Esophagus muscularis mucosa (tissue), 4 donors: ENCODE results near the gene RFX5. TPM values are rescaled to one million over a fixed set of nuclear protein-coding genes. Genes with fewer than 3 reads are reported as not detected.

Experiments
- DNase-seq: peaks from one replicate; pipeline ENCODE4 v3.0.0-alpha.2; 2017; ENCODE audit errors: extremely low spot score
- H3K27ac ChIP-seq, 4 donors: fragments of 200-600 bp; sonication (generic); replicated peaks in 1 of 4; 1 replicate in 3 of 4; 2 replicates in 1 of 4; pipeline ENCODE4 v1.5.1; 2016 to 2019; ENCODE audit warnings: mild to moderate bottlenecking in 1 of 4
- H3K27me3 ChIP-seq, 4 donors: fragments of 200-600 bp; sonication (generic); one replicate each; pipeline versions ENCODE4 v1.5.1 to v1.6.0; 2016 to 2019
- H3K36me3 ChIP-seq, 4 donors: fragments of 200-600 bp; sonication (generic); one replicate each; pipeline ENCODE4 v1.5.1; 2016 to 2019
- H3K4me1 ChIP-seq, 4 donors: fragments of 200-600 bp; sonication (generic); one replicate each; pipeline ENCODE4 v1.5.1; 2016 to 2019
- H3K4me3 ChIP-seq, 4 donors: fragments of 200-600 bp; sonication (generic); 1 replicate in 2 of 4; 2 replicates in 2 of 4; pipeline ENCODE4 v1.5.1; 2016 to 2019; ENCODE audit warnings: mild to moderate bottlenecking in 4 of 4, moderate library complexity in 1 of 4
- H3K9me3 ChIP-seq, 4 donors: fragments of 200-600 bp; sonication (generic); 1 replicate in 3 of 4; 2 replicates in 1 of 4; pipeline ENCODE4 v1.5.1; 2016 to 2019
- CTCF ChIP-seq, 3 experiments: fragments of 200-600 bp in 2 of 3; fragments of 450-650 bp in 1 of 3; sonication (generic) in 2 of 3; IDR thresholded peaks; one replicate each; pipeline ENCODE4 v1.5.1; 2017 to 2019; ENCODE audit warnings: antibody characterized with exemption in 3 of 3, mild to moderate bottlenecking in 2 of 3, moderate library complexity in 1 of 3
- EP300 ChIP-seq: sonication (generic); formaldehyde crosslinking; IDR thresholded peaks from one replicate; pipeline ENCODE4 v1.6.1; 2017; ENCODE audit warnings: antibody characterized with exemption
- POLR2A ChIP-seq: fragments of 450-650 bp; IDR thresholded peaks from one replicate; pipeline ENCODE4 v1.6.1; 2017; ENCODE audit warnings: antibody characterized with exemption, moderate library complexity, mild to moderate bottlenecking, low read depth
- POLR2AphosphoS5 ChIP-seq, 2 donors: sonication (generic); formaldehyde crosslinking; IDR thresholded peaks; one replicate each; pipeline ENCODE4 v1.6.1; 2017; ENCODE audit warnings: antibody characterized with exemption in 2 of 2
- WGBS: methylation state at CpG from one replicate; pipeline ENCODE4 v1.1.5; 2018; 5-methylcytosine and 5-hydroxymethylcytosine counted together
- intact Hi-C: fragments of 100-400 bp; cut with DNase I; formaldehyde crosslinking; loops from one replicate; pipeline ENCODE4 v1.15.1; 2023
- total RNA-seq, 4 donors: library from RNA; depleted of rRNA; stranded (reverse); fragments of >200 nt; gene quantifications; one replicate each; pipeline versions ENCODE4 v1.1.0 to v1.2.1, GENCODE V29; 2016

The RFX5 gene
- total RNA-seq, 4 donors from 2014 or later = 40.3 to 50.3 (median 45.0) TPM

GRCh38 chr1:151371370-151372057 lies 24.5 kb upstream of the RFX5 start:
- DNase-seq = no peak
- Histone ChIP-seq H3K4me1 (peaks cover 52 to 61% (median 59%) of the 10 kb centered on the region in 4 donors), H3K27me3 (no peaks in the 10 kb centered on the region), H3K27ac (peak overlapping the region; percentile 77 to 84 (median 80)), H3K9me3 (no peaks in the 10 kb centered on the region), H3K4me3 (peak overlapping the region; percentile 50 to 58 (median 56)), H3K36me3 (peaks cover 3 to 23% (median 10%) of the 10 kb centered on the region in 4 donors)
- no peak for TF ChIP-seq EP300
- TF ChIP-seq POLR2A = no peak
- TF ChIP-seq POLR2AphosphoS5 (IDR thresholded peaks at IDR 0.05) = peak; percentile 34 to 36
- 16% methylated on average over 6 of the region's 9 CpGs for WGBS
- intact Hi-C loops = no loop called here

GRCh38 chr1:151370211-151370911 lies 23.3 kb upstream of the RFX5 start:
- peak overlapping the region; percentile 77 to 84 (median 80) for H3K27ac ChIP-seq
- intact Hi-C loops = no loop called here

GRCh38 chr1:151369621-151370048 lies 22.6 kb upstream of the RFX5 start:
- no peak overlapping the region for H3K4me3 ChIP-seq
- H3K36me3 ChIP-seq = peaks cover 21 to 42% (median 27%) of the 10 kb centered on the region in 4 donors
- H3K27ac ChIP-seq = peak overlapping the region in 3 of 4 donors; percentile 77 to 81 (median 80)
- peaks cover 52 to 61% (median 59%) of the 10 kb centered on the region in 4 donors for H3K4me1 ChIP-seq
- TF ChIP-seq EP300 (no peak), POLR2A (no peak), CTCF (IDR thresholded peaks at IDR 0.05) (no peak)
- H3K27me3 ChIP-seq = no peaks in the 10 kb centered on the region
- intact Hi-C loops = no loop called here
- H3K9me3 ChIP-seq = no peaks in the 10 kb centered on the region
- WGBS = 83% methylated on average over 8 of the region's 15 CpGs
- DNase-seq = no peak

More at GRCh38 chr1:151370211-151370911, 23.3 kb upstream of the RFX5 start:
- TF ChIP-seq EP300 (no peak), POLR2AphosphoS5 (IDR thresholded peaks at IDR 0.05) (no peak), POLR2A (no peak), CTCF (IDR thresholded peaks at IDR 0.05) (no peak)
- no peak for DNase-seq
- Histone ChIP-seq H3K27me3 (no peaks in the 10 kb centered on the region), H3K4me3 (no peak overlapping the region), H3K9me3 (no peaks in the 10 kb centered on the region), H3K36me3 (peaks cover 14 to 35% (median 20%) of the 10 kb centered on the region in 4 donors), H3K4me1 (peaks cover 52 to 61% (median 59%) of the 10 kb centered on the region in 4 donors)
- 79% methylated on average over 3 of the region's 6 CpGs for WGBS

- intact Hi-C loops = no loop called here
- no peak overlapping the region for H3K4me3 ChIP-seq
- peaks cover 25 to 46% (median 31%) of the 10 kb centered on the region in 4 donors for H3K36me3 ChIP-seq
- H3K9me3 ChIP-seq = no peaks in the 10 kb centered on the region
- no peaks in the 10 kb centered on the region for H3K27me3 ChIP-seq
- DNase-seq = no peak
- TF ChIP-seq POLR2A (no peak), EP300 (no peak), CTCF (IDR thresholded peaks at IDR 0.05) (no peak), POLR2AphosphoS5 (IDR thresholded peaks at IDR 0.05) (no peak)
- H3K27ac ChIP-seq = no peak overlapping the region
- H3K4me1 ChIP-seq = peaks cover 52 to 61% (median 59%) of the 10 kb centered on the region in 4 donors
- 80% methylated on average over 1 of the region's 7 CpGs for WGBS
Observed at GRCh38 chr1:151369302-151369610, 22.2 kb upstream of the RFX5 start.
